Ishikawa (cell line): ENCODE measurements around the gene PPP1R36.

ENCODE experiments used
- EP300 ChIP-seq: IDR thresholded peaks from 2 replicates; pipeline ENCODE4 v1.6.1; 2012; ENCODE audit warnings: borderline replicate concordance
- RAD21 ChIP-seq: IDR thresholded peaks from 2 replicates; pipeline ENCODE4 v1.6.1; 2012; ENCODE audit warnings: low read depth
- REST ChIP-seq: IDR thresholded peaks from 2 replicates; pipeline ENCODE4 v1.6.1; 2012; ENCODE audit warnings: low read depth, mild to moderate bottlenecking
- TAF1 ChIP-seq: IDR thresholded peaks from 2 replicates; pipeline ENCODE4 v1.6.1; 2012; ENCODE audit warnings: low read depth, mild to moderate bottlenecking

DNA sequence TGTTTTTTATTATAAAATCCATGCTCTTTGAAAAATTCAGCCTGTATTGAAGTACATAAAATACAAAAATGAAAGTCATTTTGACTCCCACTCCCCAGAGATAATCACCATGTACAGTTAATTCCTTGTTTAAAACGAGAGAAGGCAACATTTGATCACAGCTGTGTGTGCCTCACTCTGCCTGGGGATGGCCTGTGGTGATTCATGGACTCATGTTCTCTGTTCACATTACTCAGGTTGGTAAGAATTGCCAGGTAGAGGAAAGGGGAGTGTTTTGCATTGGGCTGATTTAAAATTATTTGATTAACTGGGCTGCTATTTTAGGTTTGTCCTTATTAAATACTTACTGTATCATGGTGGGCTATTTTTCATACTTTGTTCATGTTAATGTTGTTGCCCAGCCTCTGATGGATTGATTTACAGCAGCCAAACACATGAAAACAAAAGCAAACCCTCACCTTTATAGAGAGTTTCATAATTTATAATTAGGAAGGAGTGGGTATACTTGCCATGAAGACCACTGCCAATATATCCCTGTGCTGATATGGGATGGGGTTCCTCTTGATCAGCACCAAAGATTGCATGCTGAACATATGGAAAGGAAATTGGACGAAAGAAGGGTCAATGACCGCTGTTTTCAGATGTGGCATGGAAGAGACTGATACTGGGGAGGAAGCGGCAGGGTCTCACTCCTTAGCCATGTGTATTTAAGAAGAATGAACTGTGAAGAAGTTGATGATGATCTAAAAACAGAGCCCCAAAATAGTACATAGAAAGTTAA lies 42.2 kb upstream of the PPP1R36 start:
- no peak for TF ChIP-seq RAD21
- TF ChIP-seq REST: no peak
- no peak for TF ChIP-seq TAF1
- no peak for TF ChIP-seq EP300
